Upper lobe of left lung (tissue), 4 donors: ENCODE data around the gene LYZL2.
"Not testable (repeated sequence)": the region's sequence is repeated elsewhere in the genome, so short reads cannot be mapped to it uniquely, and the experiment has no call there.

Source experiments
- EP300 ChIP-seq, 4 donors: sonication (generic); formaldehyde crosslinking; IDR thresholded peaks; one replicate each; pipeline ENCODE4 v1.5.1; 2017; ENCODE audit warnings: antibody characterized with exemption in 4 of 4, control low read depth in 2 of 4
- POLR2A ChIP-seq, 4 donors: fragments of 450-650 bp; IDR thresholded peaks; one replicate each; pipeline ENCODE4 v1.5.1; 2016 to 2017; ENCODE audit warnings: antibody characterized with exemption in 4 of 4, mild to moderate bottlenecking in 2 of 4
- POLR2AphosphoS5 ChIP-seq, 2 donors: sonication (generic); formaldehyde crosslinking; IDR thresholded peaks; one replicate each; pipeline ENCODE4 v1.5.1; 2017; ENCODE audit warnings: antibody characterized with exemption in 2 of 2
- TF ChIP-seq, protein P1 (sequence below), 6 experiments: fragments of 450-650 bp in 4 of 6; fragments of 200-600 bp in 2 of 6; sonication (generic) in 2 of 6; IDR thresholded peaks; one replicate each; pipeline ENCODE4 v1.5.1; 2016 to 2019; ENCODE audit warnings: antibody characterized with exemption in 6 of 6

GRCh38 chr10:30651470-30652397 is 22.2 kb upstream of the LYZL2 start:
- TF ChIP-seq, protein P1, sequence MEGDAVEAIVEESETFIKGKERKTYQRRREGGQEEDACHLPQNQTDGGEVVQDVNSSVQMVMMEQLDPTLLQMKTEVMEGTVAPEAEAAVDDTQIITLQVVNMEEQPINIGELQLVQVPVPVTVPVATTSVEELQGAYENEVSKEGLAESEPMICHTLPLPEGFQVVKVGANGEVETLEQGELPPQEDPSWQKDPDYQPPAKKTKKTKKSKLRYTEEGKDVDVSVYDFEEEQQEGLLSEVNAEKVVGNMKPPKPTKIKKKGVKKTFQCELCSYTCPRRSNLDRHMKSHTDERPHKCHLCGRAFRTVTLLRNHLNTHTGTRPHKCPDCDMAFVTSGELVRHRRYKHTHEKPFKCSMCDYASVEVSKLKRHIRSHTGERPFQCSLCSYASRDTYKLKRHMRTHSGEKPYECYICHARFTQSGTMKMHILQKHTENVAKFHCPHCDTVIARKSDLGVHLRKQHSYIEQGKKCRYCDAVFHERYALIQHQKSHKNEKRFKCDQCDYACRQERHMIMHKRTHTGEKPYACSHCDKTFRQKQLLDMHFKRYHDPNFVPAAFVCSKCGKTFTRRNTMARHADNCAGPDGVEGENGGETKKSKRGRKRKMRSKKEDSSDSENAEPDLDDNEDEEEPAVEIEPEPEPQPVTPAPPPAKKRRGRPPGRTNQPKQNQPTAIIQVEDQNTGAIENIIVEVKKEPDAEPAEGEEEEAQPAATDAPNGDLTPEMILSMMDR (IDR thresholded peaks at IDR 0.05) = not testable (repeated sequence)
- TF ChIP-seq EP300, POLR2AphosphoS5, POLR2A (IDR thresholded peaks at IDR 0.05): not testable (repeated sequence)
